H1 (cell line): Measurements from ENCODE around the gene ADCY3.

Experiments
- CTCF ChIP-seq, 3 experiments: IDR thresholded peaks; 1 replicate in 2 of 3; 2 replicates in 1 of 3; pipeline versions ENCODE4 v1.5.1 to v1.6.1; 2011; ENCODE audit warnings: low read length in 3 of 3, mild to moderate bottlenecking in 3 of 3, inconsistent platforms in 2 of 3, low read depth in 1 of 3, moderate library complexity in 1 of 3; ENCODE audit not compliant: insufficient read depth in 1 of 3; ENCODE audit errors: control extremely low read depth in 1 of 3
- EGR1 ChIP-seq: IDR thresholded peaks from 2 replicates; pipeline ENCODE4 v1.6.1; 2011; ENCODE audit warnings: low read depth, low read length, borderline replicate concordance
- EP300 ChIP-seq, 2 experiments: IDR thresholded peaks; 1 replicate in 1 of 2; 2 replicates in 1 of 2; pipeline ENCODE4 v1.6.1; 2011 to 2012; ENCODE audit warnings: low read depth in 2 of 2, low read length in 2 of 2, mild to moderate bottlenecking in 2 of 2, borderline replicate concordance in 1 of 2, inconsistent platforms in 1 of 2, moderate library complexity in 1 of 2
- EZH2 ChIP-seq: fragments of 200-600 bp; sonication (generic); IDR thresholded peaks from 2 replicates; pipeline ENCODE4 v1.7.1; 2012; ENCODE audit warnings: low read depth, mild to moderate bottlenecking, moderate library complexity, low read length, inconsistent platforms; ENCODE audit not compliant: severe bottlenecking
- JUND ChIP-seq: IDR thresholded peaks from 2 replicates; pipeline ENCODE4 v1.6.1; 2011; ENCODE audit warnings: mild to moderate bottlenecking, improper control_type of control experiment, low read length
- POLR2A ChIP-seq, 2 experiments: IDR thresholded peaks; 1 replicate in 1 of 2; 2 replicates in 1 of 2; pipeline ENCODE4 v1.6.1; 2011; ENCODE audit warnings: low read depth in 2 of 2, low read length in 2 of 2, mild to moderate bottlenecking in 2 of 2; ENCODE audit errors: control extremely low read depth in 1 of 2
- RAD21 ChIP-seq, 2 experiments: IDR thresholded peaks in 1 of 2; conservative IDR thresholded peaks in 1 of 2; 2 replicates each; pipeline ENCODE4 v1.6.1; 2011; ENCODE audit warnings: low read depth in 2 of 2, low read length in 2 of 2, improper control_type of control experiment in 1 of 2, inconsistent platforms in 1 of 2, mild to moderate bottlenecking in 1 of 2, moderate library complexity in 1 of 2

- no peak for TF ChIP-seq EZH2
- no peak for TF ChIP-seq JUND
- no peak for TF ChIP-seq EGR1
- TF ChIP-seq EP300 (IDR thresholded peaks at IDR 0.05; ENCODE audit: borderline replicate concordance in 1 of 2, low read depth in 2 of 2, low read length in 2 of 2) = no peak
- no peak for TF ChIP-seq CTCF (IDR thresholded peaks at IDR 0.05; ENCODE audit: control extremely low read depth in 1 of 3, insufficient read depth in 1 of 3, low read depth in 1 of 3, low read length in 3 of 3)
- no peak for TF ChIP-seq POLR2A (IDR thresholded peaks at IDR 0.05; ENCODE audit: control extremely low read depth in 1 of 2, low read depth in 2 of 2, low read length in 2 of 2)
- no peak for TF ChIP-seq RAD21 (IDR thresholded peaks at IDR 0.05 in 1 of 2, conservative IDR thresholded peaks at IDR 0.05 in 1 of 2; ENCODE audit: low read depth in 2 of 2, low read length in 2 of 2)
These were observed 83.8 kb downstream of the ADCY3 start for GRCh38 chr2:24836206-24836605.
